ENCODE data around the gene MINDY4. TPM values are rescaled to one million over a fixed set of nuclear protein-coding genes. Genes with fewer than 3 reads are reported as not detected.
A peak's percentile ranks its signal among the peaks of the same experiment; 100 is the strongest.

The MINDY4 gene
- total RNA-seq, 2 donors from 2014 or later: 7.5 to 8.6 TPM

DNA sequence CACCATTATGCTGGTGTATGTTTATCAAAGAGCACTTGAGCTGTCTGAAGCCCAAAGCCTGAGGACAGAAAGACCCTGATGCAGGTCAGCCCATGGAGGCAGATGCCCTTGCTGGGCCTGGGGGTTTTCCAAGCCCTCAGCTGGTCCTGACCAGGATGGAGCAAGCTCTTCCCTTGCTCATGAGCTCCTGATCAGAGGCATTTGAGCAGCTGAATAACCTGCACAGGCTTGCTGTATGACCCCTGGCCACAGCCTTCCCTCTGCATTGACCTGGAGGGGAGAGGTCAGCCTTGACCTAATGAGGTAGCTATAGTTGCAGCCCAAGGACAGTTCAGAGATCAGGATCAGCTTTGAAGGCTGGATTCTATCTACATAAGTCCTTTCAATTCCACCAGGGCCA lies 153.4 kb downstream of the MINDY4 start:
- Histone ChIP-seq H3K36me3 (replicated peaks in 1 of 2; ENCODE audit: insufficient read depth in 1 of 2, low read depth in 2 of 2) (peaks cover 19 to 24% of the 10 kb centered on the region in 2 donors), H3K4me3 (no peak overlapping the region), H3K27me3 (no peaks in the 10 kb centered on the region), H3K9me3 (no peaks in the 10 kb centered on the region), H3K4me1 (peaks cover 18% of the 10 kb centered on the region), H3K27ac (peak overlapping the region in 1 of 4 donors; percentile 13)
- no peak for TF ChIP-seq POLR2A (IDR thresholded peaks at IDR 0.05)
- TF ChIP-seq, protein P1, sequence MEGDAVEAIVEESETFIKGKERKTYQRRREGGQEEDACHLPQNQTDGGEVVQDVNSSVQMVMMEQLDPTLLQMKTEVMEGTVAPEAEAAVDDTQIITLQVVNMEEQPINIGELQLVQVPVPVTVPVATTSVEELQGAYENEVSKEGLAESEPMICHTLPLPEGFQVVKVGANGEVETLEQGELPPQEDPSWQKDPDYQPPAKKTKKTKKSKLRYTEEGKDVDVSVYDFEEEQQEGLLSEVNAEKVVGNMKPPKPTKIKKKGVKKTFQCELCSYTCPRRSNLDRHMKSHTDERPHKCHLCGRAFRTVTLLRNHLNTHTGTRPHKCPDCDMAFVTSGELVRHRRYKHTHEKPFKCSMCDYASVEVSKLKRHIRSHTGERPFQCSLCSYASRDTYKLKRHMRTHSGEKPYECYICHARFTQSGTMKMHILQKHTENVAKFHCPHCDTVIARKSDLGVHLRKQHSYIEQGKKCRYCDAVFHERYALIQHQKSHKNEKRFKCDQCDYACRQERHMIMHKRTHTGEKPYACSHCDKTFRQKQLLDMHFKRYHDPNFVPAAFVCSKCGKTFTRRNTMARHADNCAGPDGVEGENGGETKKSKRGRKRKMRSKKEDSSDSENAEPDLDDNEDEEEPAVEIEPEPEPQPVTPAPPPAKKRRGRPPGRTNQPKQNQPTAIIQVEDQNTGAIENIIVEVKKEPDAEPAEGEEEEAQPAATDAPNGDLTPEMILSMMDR (IDR thresholded peaks at IDR 0.05): no peak
- intact Hi-C loops (cut with DNase I): no loop called here
- DNase-seq: no peak
- no peak for ATAC-seq

- peak overlapping the region in 1 of 4 donors; percentile 13 for H3K27ac ChIP-seq
- H3K36me3 ChIP-seq (replicated peaks in 1 of 2; ENCODE audit: insufficient read depth in 1 of 2, low read depth in 2 of 2): peaks cover 19 to 24% of the 10 kb centered on the region in 2 donors
- H3K9me3 ChIP-seq: no peaks in the 10 kb centered on the region
- H3K4me1 ChIP-seq: peaks cover 17% of the 10 kb centered on the region
- no peak for TF ChIP-seq POLR2A (IDR thresholded peaks at IDR 0.05)
- TF ChIP-seq, protein P1 (IDR thresholded peaks at IDR 0.05): no peak
- ATAC-seq (no peak), DNase-seq (peak in 1 of 4 donors; percentile 6)
- H3K4me3 ChIP-seq: no peak overlapping the region
- H3K27me3 ChIP-seq: no peaks in the 10 kb centered on the region
- WGBS, 2 donors: 79 to 86% methylated on average over 2 of the region's 2 CpGs
- intact Hi-C loops (cut with DNase I): no loop called here
These were observed 153.9 kb downstream of the MINDY4 start for GRCh38 chr7:30925117-30925516.

DNA sequence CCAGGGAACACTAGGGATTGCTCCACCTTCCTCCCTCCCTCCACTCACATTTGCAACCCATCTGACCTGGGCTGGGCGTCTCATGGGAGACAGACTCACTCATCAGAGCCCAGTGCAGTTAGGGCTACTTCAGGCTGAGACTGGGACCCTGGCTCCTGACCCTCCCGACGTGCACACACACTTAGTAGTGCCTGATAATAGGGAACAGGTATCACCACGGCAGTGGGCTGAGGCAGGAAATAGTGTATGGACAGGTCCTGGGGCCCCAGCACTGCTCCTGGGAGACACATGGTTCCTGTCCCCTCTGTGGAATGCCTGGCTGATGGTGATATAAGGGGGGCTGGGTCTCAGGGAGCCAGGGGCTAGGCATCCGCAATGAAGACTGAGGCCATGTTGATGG lies 154.7 kb downstream of the MINDY4 start:
- WGBS, 2 donors: 86 to 97% methylated on average over 5 of the region's 5 CpGs
- Histone ChIP-seq H3K27ac (peak overlapping the region in 1 of 4 donors; percentile 34), H3K4me1 (peaks cover 9% of the 10 kb centered on the region), H3K4me3 (no peak overlapping the region), H3K36me3 (replicated peaks in 1 of 2; ENCODE audit: insufficient read depth in 1 of 2, low read depth in 2 of 2) (peaks cover 19 to 24% of the 10 kb centered on the region in 2 donors), H3K9me3 (no peaks in the 10 kb centered on the region), H3K27me3 (no peaks in the 10 kb centered on the region)
- intact Hi-C loops (cut with DNase I): no loop called here
- peak; percentile 1 to 11 (median 8) for DNase-seq
- no peak for ATAC-seq
- TF ChIP-seq, protein P1 (IDR thresholded peaks at IDR 0.05): no peak
- TF ChIP-seq POLR2A (IDR thresholded peaks at IDR 0.05): no peak

DNA sequence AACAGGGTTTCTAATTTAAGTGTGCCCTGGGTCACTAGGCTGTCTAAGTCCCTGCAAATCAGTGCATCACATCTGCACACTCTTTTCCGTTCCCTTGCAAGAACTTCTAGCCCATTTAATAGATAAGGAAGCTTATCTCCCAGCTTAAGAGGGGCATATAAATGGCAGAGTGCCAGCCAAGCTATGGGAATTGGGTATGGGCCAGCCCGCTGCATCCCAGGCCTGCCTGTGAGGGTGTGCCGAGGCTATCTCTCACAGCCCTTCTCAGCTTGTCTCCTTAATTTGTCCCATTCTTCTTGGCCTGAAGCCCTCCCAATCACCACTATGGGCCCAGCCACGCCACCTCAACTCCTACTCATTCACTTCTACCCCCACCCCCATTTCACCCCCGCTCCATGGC lies 155.1 kb downstream of the MINDY4 start:
- 79 to 82% methylated on average over 5 of the region's 5 CpGs for WGBS, 2 donors
- Histone ChIP-seq H3K4me1 (peaks cover 5% of the 10 kb centered on the region), H3K9me3 (no peaks in the 10 kb centered on the region), H3K27ac (peak overlapping the region in 1 of 4 donors; percentile 34), H3K27me3 (no peaks in the 10 kb centered on the region), H3K4me3 (no peak overlapping the region), H3K36me3 (replicated peaks in 1 of 2; ENCODE audit: insufficient read depth in 1 of 2, low read depth in 2 of 2) (peaks cover 19 to 24% of the 10 kb centered on the region in 2 donors)
- no peak for TF ChIP-seq POLR2A (IDR thresholded peaks at IDR 0.05)
- TF ChIP-seq, protein P1 (IDR thresholded peaks at IDR 0.05): no peak
- intact Hi-C loops (cut with DNase I): no loop called here
- DNase-seq (peak; percentile 2 to 16 (median 12)), ATAC-seq (no peak)

GRCh38 chr7:30927040-30927439 lies 155.8 kb downstream of the MINDY4 start:
- H3K27ac ChIP-seq: peak overlapping the region in 1 of 4 donors; percentile 89
- ATAC-seq (no peak), DNase-seq (peak in 3 of 4 donors; percentile 1 to 8 (median 6))
- no peaks in the 10 kb centered on the region for H3K27me3 ChIP-seq
- H3K4me1 ChIP-seq: peaks cover 5% of the 10 kb centered on the region
- intact Hi-C loops (cut with DNase I): no loop called here
- WGBS, 2 donors: 91 to 100% methylated on average over 3 of the region's 3 CpGs
- peaks cover 19 to 20% of the 10 kb centered on the region in 2 donors for H3K36me3 ChIP-seq (replicated peaks in 1 of 2; ENCODE audit: insufficient read depth in 1 of 2, low read depth in 2 of 2)
- no peak overlapping the region for H3K4me3 ChIP-seq
- TF ChIP-seq, protein P1 (IDR thresholded peaks at IDR 0.05): no peak
- no peak for TF ChIP-seq POLR2A (IDR thresholded peaks at IDR 0.05)
- no peaks in the 10 kb centered on the region for H3K9me3 ChIP-seq
